Neural cell (in vitro differentiated cells): ENCODE results near the gene ATF7IP2.

Experiments used
- CTCF ChIP-seq: fragments of 450-650 bp; IDR thresholded peaks from 2 replicates; pipeline ENCODE4 v1.5.1; 2014; ENCODE audit warnings: antibody characterized with exemption, mild to moderate bottlenecking, moderate library complexity; ENCODE audit not compliant: poor library complexity, severe bottlenecking
- EP300 ChIP-seq: fragments of 450-650 bp; conservative IDR thresholded peaks from 2 replicates; pipeline ENCODE4 v1.6.1; 2014; ENCODE audit warnings: antibody characterized with exemption, mild to moderate bottlenecking, moderate library complexity; ENCODE audit not compliant: poor library complexity, severe bottlenecking
- POLR2AphosphoS5 ChIP-seq: IDR thresholded peaks from 2 replicates; pipeline ENCODE4 v1.6.1; 2012
- REST ChIP-seq: IDR thresholded peaks from 2 replicates; pipeline ENCODE4 v1.6.1; 2012; ENCODE audit warnings: borderline replicate concordance

GRCh38 chr16:10531582-10531981 lies 145.7 kb downstream of the ATF7IP2 start:
- TF ChIP-seq CTCF (no peak), POLR2AphosphoS5 (no peak), REST (no peak), EP300 (no peak)
